Measurements from ENCODE around the gene GTSE1.

DNA sequence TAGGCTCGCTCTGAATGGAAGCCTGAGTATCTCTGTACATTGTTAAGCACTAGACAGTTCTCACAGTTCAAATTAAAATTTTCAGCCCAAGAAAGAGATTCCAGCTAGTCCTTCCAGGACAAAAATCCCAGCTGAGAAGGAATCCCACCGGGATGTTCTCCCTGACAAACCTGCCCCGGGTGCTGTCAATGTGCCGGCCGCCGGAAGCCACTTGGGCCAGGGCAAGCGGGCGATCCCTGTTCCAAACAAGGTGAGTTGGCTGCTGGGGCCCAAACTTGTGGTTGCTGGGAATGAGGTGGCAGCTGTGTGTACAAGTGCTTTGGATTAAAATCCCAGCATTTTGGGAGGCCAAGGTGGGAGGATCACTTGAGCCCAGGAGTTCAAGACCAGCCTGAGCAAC lies 15.4 kb downstream of the GTSE1 start:
- TF ChIP-seq POLR2A (IDR thresholded peaks at IDR 0.05) (no peak), CTCF (IDR thresholded peaks at IDR 0.05 in 8 of 11, conservative IDR thresholded peaks at IDR 0.05 in 3 of 11) (no peak), POLR2AphosphoS5 (IDR thresholded peaks at IDR 0.05) (no peak)
